Sigmoid colon (tissue), 4 donors: ENCODE measurements around the gene MATN4.

Experiments used
- CTCF ChIP-seq, 4 experiments: fragments of 450-650 bp in 3 of 4; fragments of 200-600 bp in 1 of 4; IDR thresholded peaks; one replicate each; pipeline ENCODE4 v1.5.1; 2016 to 2019; ENCODE audit warnings: antibody characterized with exemption in 4 of 4, mild to moderate bottlenecking in 3 of 4, moderate library complexity in 2 of 4
- POLR2A ChIP-seq, 2 donors: fragments of 450-650 bp; IDR thresholded peaks; one replicate each; pipeline ENCODE4 v1.6.1; 2016; ENCODE audit warnings: antibody characterized with exemption in 2 of 2, mild to moderate bottlenecking in 2 of 2, moderate library complexity in 2 of 2
- POLR2AphosphoS5 ChIP-seq, 4 donors: sonication (generic); formaldehyde crosslinking; IDR thresholded peaks; one replicate each; pipeline ENCODE4 v1.6.1; 2017; ENCODE audit warnings: antibody characterized with exemption in 4 of 4

GRCh38 chr20:45251884-45252560 is 56.1 kb downstream of the MATN4 start:
- TF ChIP-seq CTCF (IDR thresholded peaks at IDR 0.05) (no peak), POLR2AphosphoS5 (IDR thresholded peaks at IDR 0.05) (no peak), POLR2A (IDR thresholded peaks at IDR 0.05) (no peak)
